NCI-H2029 treated with DMSO at 0.1 percent for 48 hours (cell line): ENCODE results near the gene SGMS1.
"Not testable (repeated sequence)": the region's sequence is repeated elsewhere in the genome, so short reads cannot be mapped to it uniquely, and the experiment has no call there.

Experiments
- DNase-seq: peaks from one replicate; lab custom pipeline; 2025; lab: John Stamatoyannopoulos, UW

Gene SGMS1

DNA sequence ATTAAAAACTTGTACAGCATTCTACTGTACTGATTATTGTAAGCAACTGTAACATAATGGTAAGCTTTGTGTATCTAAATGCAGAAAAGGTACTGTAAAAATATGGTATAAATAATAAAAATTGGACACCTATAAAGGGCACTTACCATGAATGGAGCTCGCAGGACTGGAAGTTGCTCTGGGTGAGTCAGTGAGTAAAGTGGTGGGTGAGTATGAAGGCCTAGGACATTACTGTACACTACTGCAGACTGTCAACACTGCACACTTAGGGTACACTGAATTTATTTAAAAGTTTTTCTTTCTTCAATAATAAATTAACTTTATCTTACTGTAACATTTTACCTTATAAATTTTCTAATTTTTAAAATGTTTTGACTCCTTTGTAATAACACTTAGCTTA lies 253.8 kb downstream of the SGMS1 start:
- DNase-seq = no peak

DNA sequence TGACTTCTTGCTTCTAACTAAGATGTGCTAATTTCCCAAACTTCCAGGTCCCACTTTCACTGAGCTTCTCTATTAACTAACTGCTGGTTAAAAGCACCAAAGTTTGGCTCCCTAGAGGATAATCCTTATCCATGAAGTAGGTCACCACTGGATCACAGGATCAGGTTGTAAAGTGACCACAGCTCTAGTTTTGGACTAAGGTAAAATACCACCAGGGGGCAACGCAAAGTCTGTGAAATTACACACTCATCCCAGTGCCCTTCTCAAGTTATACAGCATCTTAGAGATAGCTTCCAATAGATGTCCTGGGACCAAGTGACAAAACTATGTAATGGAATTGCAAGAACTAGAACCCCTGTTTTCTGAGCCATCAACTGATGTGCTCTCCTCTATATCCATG lies 256.0 kb downstream of the SGMS1 start:
- no peak for DNase-seq

DNA sequence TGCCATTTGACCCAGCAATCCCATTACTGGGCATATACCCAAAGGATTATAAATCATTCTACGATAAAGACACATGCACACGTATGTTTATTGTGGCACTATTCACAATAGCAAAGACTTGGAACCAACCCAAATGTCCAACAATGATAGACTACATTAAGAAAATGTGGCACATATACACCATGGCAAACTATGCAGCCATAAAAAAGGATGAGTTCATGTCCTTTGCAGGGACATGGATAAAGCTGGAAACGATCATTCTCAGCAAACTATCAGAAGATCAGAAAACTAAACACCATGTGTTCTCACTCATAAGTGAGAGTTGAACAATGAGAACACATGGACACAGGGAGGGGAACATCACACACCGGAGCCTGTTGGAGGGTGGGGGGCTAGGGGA lies 257.3 kb downstream of the SGMS1 start:
- DNase-seq = not testable (repeated sequence)

- not testable (repeated sequence) for DNase-seq
Observed at GRCh38 chr10:50364730-50365129, 259.0 kb downstream of the SGMS1 start.

DNA sequence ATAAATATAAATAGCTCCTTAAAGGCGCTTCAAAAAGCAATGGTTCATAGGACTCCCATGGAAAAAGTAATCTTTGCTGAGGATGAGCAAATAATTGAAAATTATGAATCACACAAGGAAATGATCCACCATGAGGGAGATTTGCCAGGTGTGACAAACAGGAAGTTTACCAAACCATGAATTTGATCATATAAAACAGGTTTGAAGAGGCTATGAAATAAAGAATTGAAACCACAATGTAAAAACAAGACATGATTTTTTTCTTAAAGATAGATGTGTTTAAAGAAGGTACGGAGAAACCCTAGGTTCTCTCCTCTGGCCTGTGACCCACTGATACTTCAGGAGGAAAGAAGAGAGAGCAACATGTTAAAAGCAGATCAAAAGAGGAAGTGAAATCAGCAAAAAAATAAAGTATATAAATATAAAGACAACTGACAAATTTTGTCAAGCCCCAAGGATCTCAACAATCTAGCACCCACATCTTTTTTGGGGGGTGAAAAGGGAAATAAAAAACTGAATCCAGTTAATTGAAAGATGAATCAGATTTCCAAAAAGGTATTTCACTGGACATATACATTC lies 261.1 kb downstream of the SGMS1 start:
- no peak for DNase-seq

DNA sequence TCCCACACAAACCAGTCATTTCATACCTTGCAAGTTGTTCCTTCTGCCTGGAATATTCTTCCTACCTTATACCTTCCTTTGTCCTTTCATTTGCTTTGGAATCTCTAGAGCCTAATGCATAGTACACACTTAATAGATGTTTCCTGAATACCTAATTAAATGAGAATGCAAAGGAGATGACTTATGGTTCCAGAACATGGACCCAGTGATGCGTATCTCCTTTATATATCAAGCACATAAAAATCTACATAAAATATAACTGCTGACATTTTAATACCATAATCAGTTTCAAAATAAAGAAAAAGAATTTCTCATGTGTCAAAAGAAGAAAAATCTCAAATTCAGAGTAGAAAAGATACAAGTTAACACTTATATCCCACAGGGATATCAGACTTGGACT lies 261.8 kb downstream of the SGMS1 start:
- DNase-seq = no peak

DNA sequence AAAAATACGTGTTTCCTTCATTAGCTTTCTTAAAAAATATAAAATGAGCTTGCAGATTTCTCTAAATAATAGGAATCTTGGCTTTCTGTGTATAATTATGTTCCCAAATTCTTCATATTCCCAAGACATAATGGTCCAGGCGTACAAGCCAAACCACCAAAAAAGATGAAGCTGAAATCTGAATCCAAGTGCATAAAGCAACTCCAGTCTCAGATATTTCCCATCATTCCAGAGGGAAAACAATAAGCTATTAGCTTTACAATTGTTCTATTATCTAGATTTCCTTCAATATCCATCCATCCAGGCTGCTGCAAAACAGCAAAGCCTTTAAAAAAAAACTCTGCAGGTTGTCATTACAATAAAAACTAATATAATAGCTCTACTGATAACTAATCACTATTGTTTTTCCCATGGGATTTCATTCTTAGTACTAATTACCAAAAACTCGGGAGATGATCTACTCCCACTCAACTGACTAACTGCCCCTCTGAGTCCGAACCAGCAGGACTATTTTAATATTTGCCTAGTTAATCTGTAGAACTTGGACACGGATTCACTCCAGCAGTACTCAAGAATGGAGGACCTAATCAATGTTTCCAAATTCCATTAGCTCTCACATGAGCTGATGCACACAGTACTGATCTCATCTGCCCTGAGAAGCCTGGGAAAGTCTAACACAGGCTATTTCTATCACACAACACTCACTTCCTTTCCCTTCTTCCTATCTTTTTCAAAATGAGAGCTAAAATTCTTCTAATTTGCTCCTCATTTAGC lies 263.5 kb downstream of the SGMS1 start:
- no peak for DNase-seq

DNA sequence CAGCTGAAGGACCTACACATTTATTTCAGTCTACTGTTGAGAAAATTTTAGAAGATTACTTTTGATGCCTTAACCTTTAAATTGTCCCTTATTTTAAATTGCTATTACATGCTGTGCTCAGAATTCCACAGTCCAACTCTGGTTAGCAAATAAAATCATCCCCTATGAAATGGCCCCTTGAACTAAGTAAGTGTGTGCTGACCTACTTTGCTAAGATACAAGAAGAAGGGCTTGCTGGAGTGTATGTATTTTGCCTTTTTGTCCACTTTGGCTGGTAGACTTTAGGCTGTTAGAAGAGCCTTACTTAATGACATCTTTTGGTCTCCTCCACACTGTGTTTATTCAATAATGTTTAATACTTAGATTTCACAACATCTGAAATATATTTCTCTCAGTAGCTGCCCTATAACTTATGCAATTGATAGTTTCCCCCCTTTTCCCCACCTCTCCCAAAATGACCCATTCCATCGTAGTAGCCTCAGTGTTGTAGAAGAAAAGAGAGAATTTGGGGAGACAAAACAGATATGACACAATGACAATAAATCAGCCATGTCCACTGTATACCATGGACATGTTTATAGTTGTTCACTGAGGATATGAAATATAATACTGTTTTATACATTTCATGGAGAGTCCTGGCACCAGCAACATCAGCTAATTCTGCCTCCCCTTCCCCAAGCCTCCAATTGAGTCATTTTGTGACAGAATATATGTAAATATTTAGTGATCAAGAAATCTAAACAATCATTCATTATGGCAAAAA lies 264.6 kb downstream of the SGMS1 start:
- DNase-seq = no peak

- DNase-seq = no peak
Observed at GRCh38 chr10:50358411-50358810, 265.3 kb downstream of the SGMS1 start.

DNA sequence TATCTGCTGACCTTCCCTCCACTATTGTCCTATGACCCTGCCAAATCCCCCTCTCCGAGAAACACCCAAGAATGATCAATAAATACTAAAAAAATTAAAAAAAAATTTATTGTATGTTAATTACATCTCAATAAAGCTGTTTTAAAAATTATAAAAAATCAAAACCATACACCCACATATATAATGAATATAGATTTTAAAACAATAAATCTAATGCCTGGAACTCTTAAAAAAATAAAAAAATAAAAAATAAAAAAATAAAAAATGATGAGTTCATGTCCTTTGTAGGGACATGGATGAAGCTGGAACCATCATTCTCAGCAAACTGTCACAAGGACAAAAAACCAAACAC lies 267.3 kb downstream of the SGMS1 start:
- DNase-seq = not testable (repeated sequence)

GRCh38 chr10:50355693-50356480 lies 267.9 kb downstream of the SGMS1 start:
- not testable (repeated sequence) for DNase-seq

DNA sequence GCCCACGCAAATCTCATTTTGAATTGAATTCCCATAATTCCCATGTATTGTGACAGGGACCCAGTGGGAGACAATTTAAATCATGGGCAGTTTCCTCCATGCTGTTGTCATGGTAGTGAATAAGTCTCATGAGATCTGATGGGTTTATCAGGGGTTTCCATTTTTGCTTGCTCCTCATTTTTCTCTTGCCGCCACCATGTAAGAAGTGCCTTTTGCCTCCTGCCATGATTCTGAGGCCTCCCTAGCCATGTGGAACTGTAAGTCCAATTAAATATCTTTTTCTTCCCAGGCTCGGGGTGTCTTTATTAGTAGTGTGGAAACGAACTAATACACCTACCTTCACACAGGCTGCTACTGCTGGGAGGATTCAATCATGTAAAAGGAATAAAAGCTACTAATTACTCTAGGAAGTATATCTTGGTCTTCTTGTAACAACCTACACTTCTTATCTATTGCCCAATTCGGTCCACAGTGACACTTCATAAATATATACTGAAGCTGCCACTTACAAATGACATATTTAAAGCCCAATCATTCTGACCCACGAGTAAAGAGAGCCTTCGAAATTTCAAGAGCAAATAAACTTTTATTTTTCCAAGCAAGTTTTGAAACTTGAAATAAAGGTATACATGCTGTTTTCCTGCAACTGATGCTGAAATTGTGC lies 272.1 kb downstream of the SGMS1 start:
- no peak for DNase-seq

- DNase-seq = no peak
Observed at GRCh38 chr10:50350366-50350765, 273.4 kb downstream of the SGMS1 start.

DNA sequence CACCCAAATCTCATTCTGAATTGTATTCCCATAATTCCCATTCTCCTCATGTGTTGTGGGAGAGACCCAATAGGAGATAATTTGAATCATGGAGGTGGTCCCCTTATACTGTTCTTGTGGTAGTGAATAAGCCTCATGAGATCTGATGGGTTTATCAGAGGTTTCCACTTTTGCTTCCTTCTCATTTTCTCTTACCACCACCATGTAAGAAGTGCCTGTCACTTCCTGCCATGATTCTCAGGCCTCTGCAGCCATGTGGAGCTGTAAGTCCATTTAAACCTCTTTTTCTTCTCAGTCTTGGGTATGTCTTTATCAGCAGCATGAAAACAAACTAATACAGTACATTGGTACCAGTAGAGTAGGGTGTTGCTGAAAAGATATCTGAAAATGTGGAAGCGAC lies 274.2 kb downstream of the SGMS1 start:
- DNase-seq = no peak

DNA sequence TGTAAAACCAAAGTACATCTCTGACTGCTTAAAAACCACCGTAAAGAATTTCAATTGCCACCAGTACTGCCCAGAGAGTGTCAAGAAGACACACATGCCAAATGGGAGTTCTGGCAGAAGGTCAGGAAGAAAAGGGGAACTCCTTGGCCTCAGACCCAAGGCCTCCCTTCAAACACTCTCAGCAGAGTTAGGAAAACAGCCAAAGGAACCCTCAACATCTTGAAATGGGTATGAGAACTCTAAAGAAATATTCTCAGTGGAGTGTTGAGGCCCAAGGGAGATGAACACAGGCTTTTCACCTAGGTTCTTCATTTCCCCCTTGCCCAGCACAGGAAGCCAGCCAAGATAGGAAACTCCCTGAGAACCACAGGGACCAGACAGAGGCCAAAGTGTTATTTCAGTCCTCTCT lies 276.4 kb downstream of the SGMS1 start:
- no peak for DNase-seq

GRCh38 chr10:50346942-50347341 lies 276.8 kb downstream of the SGMS1 start:
- no peak for DNase-seq

- no peak for DNase-seq
Observed at GRCh38 chr10:50345545-50345944, 278.2 kb downstream of the SGMS1 start.

DNA sequence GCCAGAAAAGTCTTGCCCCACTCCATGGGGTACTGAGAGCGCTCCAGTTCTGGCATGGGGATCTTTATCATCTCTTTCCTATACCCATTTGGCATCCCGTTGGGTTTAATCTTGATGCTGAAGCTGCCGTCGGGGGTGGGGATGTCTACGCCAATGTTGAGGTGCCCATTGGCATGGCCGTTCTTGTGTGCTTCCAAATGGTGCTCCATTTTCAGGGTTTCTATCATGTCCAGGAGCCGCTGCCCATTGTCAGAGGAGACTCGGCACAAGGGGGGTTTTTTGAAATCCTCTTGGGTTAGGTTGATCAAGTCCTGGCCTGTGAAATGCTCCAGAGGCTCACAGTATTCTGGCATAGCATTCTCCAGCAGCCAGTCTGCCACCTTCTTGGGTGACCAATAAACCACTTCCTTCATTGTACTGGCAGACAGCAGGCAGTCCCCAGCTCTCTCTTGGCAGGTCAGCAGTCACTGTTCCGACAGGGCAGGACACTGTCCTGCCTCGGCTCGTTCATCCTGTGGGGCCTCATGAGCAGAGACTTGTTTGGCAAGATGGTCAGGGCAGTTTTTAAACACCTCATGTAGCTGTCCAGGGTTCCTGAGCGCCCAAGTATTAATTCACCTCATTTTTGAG lies 279.9 kb downstream of the SGMS1 start:
- no peak for DNase-seq

DNA sequence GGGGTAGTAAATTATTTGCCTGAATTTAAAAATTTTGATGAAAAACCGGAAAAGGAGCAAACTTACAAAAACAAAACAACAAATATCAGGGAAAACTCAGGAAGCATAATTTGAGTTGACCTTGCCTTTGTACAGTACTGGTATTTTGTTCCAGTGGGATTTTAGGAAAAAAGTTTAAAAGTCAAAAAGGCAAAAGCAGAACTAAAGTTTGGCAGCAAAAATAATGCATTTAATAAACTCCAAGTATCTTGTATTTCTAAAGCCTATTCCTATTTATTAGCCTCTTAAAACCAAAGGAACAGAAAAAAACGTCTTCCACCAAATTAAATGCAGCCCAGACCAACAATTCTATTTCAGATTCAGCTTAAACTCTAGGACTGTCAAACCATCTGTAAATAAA lies 281.8 kb downstream of the SGMS1 start:
- DNase-seq = no peak

- no peak for DNase-seq
Observed at GRCh38 chr10:50336140-50336539, 287.6 kb downstream of the SGMS1 start.

- DNase-seq = no peak
Observed at GRCh38 chr10:50335397-50335796, 288.4 kb downstream of the SGMS1 start.
